Lung (tissue), 12 donors: ENCODE data around the gene PPFIA2. TPM values are rescaled to one million over a fixed set of nuclear protein-coding genes. Genes with fewer than 3 reads are reported as not detected.
A peak's percentile ranks its signal among the peaks of the same experiment; 100 is the strongest.

Experiments used
- ATAC-seq: fragments of 200-7000 bp; cut with Tn5 transposase; one replicate; pipeline ENCODE4 v1.9.1; 2020; ENCODE audit warnings: moderate number of reproducible peaks; ENCODE audit not compliant: insufficient read depth, low FRiP score
- DNase-seq, 3 donors: peaks; one replicate each; pipeline ENCODE4 v3.0.0-alpha.2; 2013 to 2017
- H3K27ac ChIP-seq, 2 donors: one replicate each; pipeline ENCODE4 v1.5.1; 2013; ENCODE audit warnings: mild to moderate bottlenecking in 2 of 2, moderate library complexity in 2 of 2, control low read depth in 1 of 2, inconsistent platforms in 1 of 2, low read depth in 1 of 2, low read length in 1 of 2
- H3K27me3 ChIP-seq, 3 donors: one replicate each; pipeline ENCODE4 v1.5.1; 2013; ENCODE audit warnings: low read length in 2 of 3; ENCODE audit not compliant: control insufficient read depth in 3 of 3, insufficient read depth in 3 of 3
- H3K36me3 ChIP-seq, 4 donors: one replicate each; pipeline ENCODE4 v1.5.1; 2013; ENCODE audit warnings: low read length in 4 of 4, mild to moderate bottlenecking in 1 of 4, moderate library complexity in 1 of 4; ENCODE audit not compliant: control insufficient read depth in 4 of 4, insufficient read depth in 4 of 4
- H3K4me1 ChIP-seq, 5 donors: one replicate each; pipeline ENCODE4 v1.5.1; 2013; ENCODE audit warnings: low read length in 5 of 5, mild to moderate bottlenecking in 2 of 5, moderate library complexity in 1 of 5; ENCODE audit not compliant: control insufficient read depth in 5 of 5, insufficient read depth in 5 of 5
- H3K4me3 ChIP-seq: one replicate; pipeline ENCODE4 v1.5.1; 2013; ENCODE audit warnings: mild to moderate bottlenecking, control low read depth, moderate library complexity
- H3K9ac ChIP-seq, 2 donors: one replicate each; pipeline ENCODE4 v1.5.1; 2013; ENCODE audit warnings: low read length in 2 of 2, control low read depth in 1 of 2; ENCODE audit not compliant: insufficient read depth in 1 of 2
- H3K9me3 ChIP-seq, 4 donors: one replicate each; pipeline ENCODE4 v1.5.1; 2013; ENCODE audit warnings: low read length in 3 of 4, mild to moderate bottlenecking in 1 of 4, moderate library complexity in 1 of 4; ENCODE audit not compliant: control insufficient read depth in 4 of 4, insufficient read depth in 3 of 4
- WGBS, 2 donors: extraction: QIAGEN DNeasy Blood & Tissue Kit; methylation state at CpG; one replicate each; pipeline ENCODE4 v1.1.7; 2013; 5-methylcytosine and 5-hydroxymethylcytosine counted together
- polyA plus RNA-seq, 2 donors: library from polyadenylated mRNA; stranded (reverse); fragments of 200-250 nt; gene quantifications; one replicate each; pipeline ENCODE4 v1.2.1, GENCODE V29; 2013
- total RNA-seq, 2 donors: library from RNA; depleted of rRNA in 1 of 2; stranded (reverse); fragments of >200 nt in 1 of 2; gene quantifications; one replicate each; pipeline ENCODE4 v1.2.1, GENCODE V29; 2014 to 2021
- TF ChIP-seq, protein P1 (sequence below): IDR thresholded peaks from 2 replicates; pipeline ENCODE4 v1.5.1; 2012; ENCODE audit warnings: mild to moderate bottlenecking; ENCODE audit errors: control extremely low read depth, extremely low read depth
- donor health status: control.
- donor health status: control.
- donor health status: Bipolar disorder and iron deficiency.
- donor health status: healthy.
- donor health status: DM: yes; HTN: yes; CAD: no.

Gene PPFIA2
- total and polyA plus RNA-seq, 4 donors: 0.09 to 2.3 (median 0.89) TPM

DNA sequence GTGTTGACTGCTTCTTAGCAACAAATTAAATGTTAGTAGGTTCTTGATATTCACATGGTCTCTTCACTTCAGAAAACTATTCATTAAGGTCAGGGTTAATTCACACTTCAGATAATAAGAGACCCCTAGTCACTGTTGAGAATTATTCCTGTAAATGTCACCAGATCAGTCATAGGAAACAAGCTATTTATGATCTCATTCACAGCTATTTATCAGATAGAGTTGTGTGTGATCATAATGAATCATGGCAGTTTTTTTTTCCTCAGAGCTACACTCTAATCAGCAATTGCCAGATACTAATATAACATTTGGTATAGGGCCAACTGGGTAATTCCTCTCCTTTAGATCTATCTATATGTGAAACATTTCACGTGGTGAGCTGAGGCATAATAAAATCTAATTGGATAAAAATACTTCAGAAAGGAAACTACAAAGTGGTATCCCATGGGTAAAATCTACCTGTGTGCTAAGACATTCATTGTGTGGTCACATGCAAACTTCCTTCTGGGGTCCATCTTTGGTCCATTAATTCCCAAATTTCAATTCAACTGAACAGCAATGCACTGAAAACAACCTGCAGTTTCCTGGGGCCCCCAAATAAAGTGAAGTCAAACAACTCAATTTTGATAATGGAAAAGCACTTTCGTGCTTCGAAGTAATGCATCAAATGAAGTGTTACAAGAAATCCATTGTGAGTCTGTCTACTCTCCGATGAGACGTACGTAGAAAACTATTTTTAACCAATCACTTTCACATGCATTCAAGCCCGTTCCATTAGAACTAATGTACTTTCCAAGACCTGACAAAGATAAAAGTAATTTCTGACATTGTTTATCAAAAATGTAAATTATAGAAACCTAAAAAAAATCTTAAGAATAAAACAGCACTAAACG lies 484.3 kb downstream of the PPFIA2 start:
- Histone ChIP-seq H3K27me3 (no peaks in the 10 kb centered on the region), H3K36me3 (no peaks in the 10 kb centered on the region), H3K9ac (no peak overlapping the region), H3K9me3 (no peaks in the 10 kb centered on the region), H3K4me3 (no peak overlapping the region), H3K27ac (no peak overlapping the region), H3K4me1 (peaks cover 0 to 4% (median 0%) of the 10 kb centered on the region in 5 donors)
- TF ChIP-seq, protein P1, sequence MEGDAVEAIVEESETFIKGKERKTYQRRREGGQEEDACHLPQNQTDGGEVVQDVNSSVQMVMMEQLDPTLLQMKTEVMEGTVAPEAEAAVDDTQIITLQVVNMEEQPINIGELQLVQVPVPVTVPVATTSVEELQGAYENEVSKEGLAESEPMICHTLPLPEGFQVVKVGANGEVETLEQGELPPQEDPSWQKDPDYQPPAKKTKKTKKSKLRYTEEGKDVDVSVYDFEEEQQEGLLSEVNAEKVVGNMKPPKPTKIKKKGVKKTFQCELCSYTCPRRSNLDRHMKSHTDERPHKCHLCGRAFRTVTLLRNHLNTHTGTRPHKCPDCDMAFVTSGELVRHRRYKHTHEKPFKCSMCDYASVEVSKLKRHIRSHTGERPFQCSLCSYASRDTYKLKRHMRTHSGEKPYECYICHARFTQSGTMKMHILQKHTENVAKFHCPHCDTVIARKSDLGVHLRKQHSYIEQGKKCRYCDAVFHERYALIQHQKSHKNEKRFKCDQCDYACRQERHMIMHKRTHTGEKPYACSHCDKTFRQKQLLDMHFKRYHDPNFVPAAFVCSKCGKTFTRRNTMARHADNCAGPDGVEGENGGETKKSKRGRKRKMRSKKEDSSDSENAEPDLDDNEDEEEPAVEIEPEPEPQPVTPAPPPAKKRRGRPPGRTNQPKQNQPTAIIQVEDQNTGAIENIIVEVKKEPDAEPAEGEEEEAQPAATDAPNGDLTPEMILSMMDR: no peak
- DNase-seq (peak in 2 of 3 donors; percentile 8 to 9), ATAC-seq (no peak)
- WGBS, 2 donors: 73 to 79% methylated on average over 8 of the region's 8 CpGs

DNA sequence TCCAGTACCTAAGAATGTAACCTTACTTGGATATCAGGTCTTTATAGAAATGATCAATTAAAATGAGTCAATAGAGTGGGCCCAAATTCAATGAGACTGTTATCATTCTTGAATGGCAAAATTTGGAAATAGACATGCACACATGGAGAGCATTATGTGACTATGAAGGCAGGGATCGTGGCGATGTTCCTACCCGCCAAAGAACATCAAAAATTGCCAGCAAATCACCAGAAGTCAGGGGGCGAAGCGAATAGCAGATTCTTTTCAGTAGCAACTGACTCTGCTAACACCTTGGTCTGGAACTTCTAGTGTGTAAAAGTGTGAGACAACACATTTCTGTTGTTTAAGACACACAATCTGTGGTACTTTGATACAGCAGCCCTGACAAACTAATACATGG lies 488.8 kb downstream of the PPFIA2 start:
- no peaks in the 10 kb centered on the region for H3K27me3 ChIP-seq
- DNase-seq: no peak
- no peak overlapping the region for H3K27ac ChIP-seq
- no peak for ATAC-seq
- H3K9me3 ChIP-seq: no peaks in the 10 kb centered on the region
- TF ChIP-seq, protein P1: no peak
- peaks cover 0 to 4% (median 0%) of the 10 kb centered on the region in 5 donors for H3K4me1 ChIP-seq
- no peak overlapping the region for H3K9ac ChIP-seq
- H3K36me3 ChIP-seq: no peaks in the 10 kb centered on the region
- 90 to 95% methylated on average over 5 of the region's 5 CpGs for WGBS, 2 donors
- H3K4me3 ChIP-seq: no peak overlapping the region

DNA sequence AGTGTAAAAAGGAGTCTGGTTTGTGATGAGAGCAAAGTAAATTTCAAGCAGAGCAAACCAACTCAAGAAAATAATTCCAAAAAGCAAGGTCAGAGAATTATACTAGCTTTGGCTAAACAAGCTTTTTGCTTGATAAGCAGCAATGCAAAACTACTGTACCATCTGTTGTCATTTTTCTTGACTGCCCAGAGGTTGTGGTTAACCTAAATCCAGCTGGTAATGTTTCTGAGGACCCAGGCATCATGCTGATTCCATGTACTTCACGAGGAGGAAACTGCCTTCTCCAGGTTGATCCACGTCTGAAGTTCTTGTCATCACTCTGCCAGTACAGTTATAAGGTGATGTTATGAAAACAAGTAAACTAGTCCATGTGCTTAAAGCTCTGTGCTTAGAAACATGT lies 496.1 kb downstream of the PPFIA2 start:
- H3K4me3 ChIP-seq: no peak overlapping the region
- DNase-seq: no peak
- ATAC-seq: no peak
- no peak overlapping the region for H3K9ac ChIP-seq
- no peak overlapping the region for H3K27ac ChIP-seq
- TF ChIP-seq, protein P1: no peak
- no peaks in the 10 kb centered on the region for H3K27me3 ChIP-seq
- WGBS, 2 donors: 76 to 78% methylated on average over 2 of the region's 2 CpGs
- no peaks in the 10 kb centered on the region for H3K4me1 ChIP-seq
- H3K36me3 ChIP-seq: no peaks in the 10 kb centered on the region
- no peaks in the 10 kb centered on the region for H3K9me3 ChIP-seq
